ENCODE measurements around the gene CRYBB1. TPM values are rescaled to one million over a fixed set of nuclear protein-coding genes. Genes with fewer than 3 reads are reported as not detected.

Gene CRYBB1
- polyA plus RNA-seq, 3 donors: 0.33 to 1.6 (median 0.78) TPM

GRCh38 chr22:26581633-26582168 is 36.1 kb downstream of the CRYBB1 start:
- no peak overlapping the region for H3K4me2 ChIP-seq (replicated peaks; ENCODE audit: extremely low read depth, low read length, poor library complexity, severe bottlenecking)
- no peaks in the 10 kb centered on the region for H3K9me3 ChIP-seq (replicated peaks in 1 of 2; ENCODE audit: control insufficient read depth in 1 of 2, insufficient read depth in 1 of 2, low read length in 2 of 2)
- H3K36me3 ChIP-seq (replicated peaks in 1 of 2; ENCODE audit: control insufficient read depth in 1 of 2, insufficient read depth in 2 of 2, low read length in 2 of 2): peaks cover 9 to 40% of the 10 kb centered on the region in 2 donors
- H3K4me1 Mint-ChIP-seq: peaks cover 67% of the 10 kb centered on the region
- no peak overlapping the region for H3K4me3 Mint-ChIP-seq
- H3K27ac Mint-ChIP-seq: no peak overlapping the region
- H3K27me3 ChIP-seq (ENCODE audit: control insufficient read depth in 2 of 2, insufficient read depth in 2 of 2, low read length in 2 of 2): no peaks in the 10 kb centered on the region
- H2AFZ ChIP-seq (ENCODE audit: insufficient read depth, low read depth, low read length, poor library complexity, severe bottlenecking): no peak overlapping the region
- peaks cover 37 to 73% of the 10 kb centered on the region in 2 donors for H3K36me3 Mint-ChIP-seq
- TF ChIP-seq CTCF (IDR thresholded peaks at IDR 0.05): no peak
- no peak for DNase-seq
- H3K4me3 ChIP-seq (replicated peaks in 1 of 3; ENCODE audit: low read depth in 2 of 3, low read length in 3 of 3): no peak overlapping the region
- peaks cover 40 to 45% of the 10 kb centered on the region in 2 donors for H3K4me1 ChIP-seq (ENCODE audit: control insufficient read depth in 1 of 2, insufficient read depth in 2 of 2, low read length in 2 of 2)
- H4K20me1 ChIP-seq (ENCODE audit: insufficient read depth, low read length): peaks cover 92% of the 10 kb centered on the region
- H3K27ac ChIP-seq (ENCODE audit: low read depth in 1 of 2, low read length in 2 of 2): no peak overlapping the region
- peaks cover 0 to 5% (median 0%) of the 10 kb centered on the region in 7 donors for H3K9me3 Mint-ChIP-seq
- H3K27me3 Mint-ChIP-seq (ENCODE audit: low read depth in 3 of 3): no peaks in the 10 kb centered on the region
- WGBS (ENCODE audit: insufficient coverage): 100% methylated on average over 6 of the region's 8 CpGs
- intact Hi-C loops (cut with micrococcal nuclease): loop anchor here in 1 of 2 donors (10.0 kb wide), 1 partner anchor 93 kb away; no protein-coding TSS in a partner anchor
- peaks cover 93% of the 10 kb centered on the region for H3K79me2 ChIP-seq (ENCODE audit: insufficient read depth, low read length)
- H3K9ac ChIP-seq (ENCODE audit: insufficient read depth, low read length, poor library complexity, severe bottlenecking): no peak overlapping the region

GRCh38 chr22:26581026-26581425 is 36.8 kb downstream of the CRYBB1 start:
- H3K4me1 Mint-ChIP-seq: peaks cover 68% of the 10 kb centered on the region
- Histone ChIP-seq H3K79me2 (ENCODE audit: insufficient read depth, low read length) (peaks cover 87% of the 10 kb centered on the region), H3K4me3 (replicated peaks in 1 of 3; ENCODE audit: low read depth in 2 of 3, low read length in 3 of 3) (no peak overlapping the region), H3K4me1 (ENCODE audit: control insufficient read depth in 1 of 2, insufficient read depth in 2 of 2, low read length in 2 of 2) (peaks cover 40 to 45% of the 10 kb centered on the region in 2 donors), H3K27me3 (ENCODE audit: control insufficient read depth in 2 of 2, insufficient read depth in 2 of 2, low read length in 2 of 2) (no peaks in the 10 kb centered on the region), H3K4me2 (replicated peaks; ENCODE audit: extremely low read depth, low read length, poor library complexity, severe bottlenecking) (no peak overlapping the region), H4K20me1 (ENCODE audit: insufficient read depth, low read length) (peaks cover 92% of the 10 kb centered on the region), H3K27ac (ENCODE audit: low read depth in 1 of 2, low read length in 2 of 2) (no peak overlapping the region), H2AFZ (ENCODE audit: insufficient read depth, low read depth, low read length, poor library complexity, severe bottlenecking) (no peak overlapping the region), H3K9me3 (replicated peaks in 1 of 2; ENCODE audit: control insufficient read depth in 1 of 2, insufficient read depth in 1 of 2, low read length in 2 of 2) (no peaks in the 10 kb centered on the region), H3K9ac (ENCODE audit: insufficient read depth, low read length, poor library complexity, severe bottlenecking) (no peak overlapping the region), H3K36me3 (replicated peaks in 1 of 2; ENCODE audit: control insufficient read depth in 1 of 2, insufficient read depth in 2 of 2, low read length in 2 of 2) (peaks cover 9 to 40% of the 10 kb centered on the region in 2 donors)
- no peak overlapping the region for H3K4me3 Mint-ChIP-seq
- no peak overlapping the region for H3K27ac Mint-ChIP-seq
- H3K27me3 Mint-ChIP-seq (ENCODE audit: low read depth in 3 of 3): peaks cover 0 to 2% (median 0%) of the 10 kb centered on the region in 3 donors
- peaks cover 37 to 68% of the 10 kb centered on the region in 2 donors for H3K36me3 Mint-ChIP-seq
- peaks cover 0 to 8% (median 0%) of the 10 kb centered on the region in 7 donors for H3K9me3 Mint-ChIP-seq
- WGBS (ENCODE audit: insufficient coverage): 17% methylated on average over 1 of the region's 1 CpG
- no peak for DNase-seq
- intact Hi-C loops (cut with micrococcal nuclease): loop anchor here in 1 of 2 donors (10.0 kb wide), 1 partner anchor 94 kb away; no protein-coding TSS in a partner anchor
- no peak for TF ChIP-seq CTCF (IDR thresholded peaks at IDR 0.05)

Measured in CD14-positive monocyte (primary cell).